Mesothelial cell of epicardium (in vitro differentiated cells): ENCODE measurements around the gene NLRP1. TPM values are rescaled to one million over a fixed set of nuclear protein-coding genes. Genes with fewer than 3 reads are reported as not detected.

Experiments
- DNase-seq, 2 experiments: peaks; one replicate each; pipeline ENCODE4 v3.0.0; 2021; ENCODE audit warnings: low spot score in 2 of 2; ENCODE audit not compliant: unreplicated experiment in 2 of 2
- H3K27ac Mint-ChIP-seq: 2 replicates; pipeline ENCODE4 v1.8.0; 2021; ENCODE audit warnings: mixed read lengths
- H3K27me3 Mint-ChIP-seq: 2 replicates; pipeline ENCODE4 v1.8.0; 2021; ENCODE audit warnings: low read depth, mixed read lengths
- H3K36me3 Mint-ChIP-seq: 2 replicates; pipeline ENCODE4 v1.8.0; 2021; ENCODE audit warnings: mixed read lengths
- H3K4me1 Mint-ChIP-seq: 2 replicates; pipeline ENCODE4 v1.8.0; 2021; ENCODE audit warnings: mixed read lengths
- H3K4me3 Mint-ChIP-seq: 2 replicates; pipeline ENCODE4 v1.8.0; 2021; ENCODE audit warnings: mild to moderate bottlenecking, moderate library complexity, mixed read lengths
- H3K9me3 Mint-ChIP-seq: 2 replicates; pipeline ENCODE4 v1.8.0; 2021; ENCODE audit warnings: mixed read lengths
- total RNA-seq: library from RNA; stranded (reverse); gene quantifications from 3 replicates; pipeline ENCODE4 v1.2.1, GENCODE V29; 2021
- TF ChIP-seq, protein P1 (sequence below): fragments of 200-600 bp; sonication (generic); IDR thresholded peaks from one replicate; pipeline ENCODE4 v1.5.0; 2021; ENCODE audit warnings: antibody characterized with exemption; ENCODE audit not compliant: unreplicated experiment

The NLRP1 gene
- total RNA-seq, 1 donor from 2014 or later = 37.1 TPM

GRCh38 chr17:5464717-5465507 lies 119.4 kb downstream of the NLRP1 start:
- H3K4me3 Mint-ChIP-seq = no peak overlapping the region
- peaks cover 23% of the 10 kb centered on the region for H3K4me1 Mint-ChIP-seq
- DNase-seq = no peak
- H3K27ac Mint-ChIP-seq = no peak overlapping the region
- no peaks in the 10 kb centered on the region for H3K27me3 Mint-ChIP-seq
- TF ChIP-seq, protein P1, sequence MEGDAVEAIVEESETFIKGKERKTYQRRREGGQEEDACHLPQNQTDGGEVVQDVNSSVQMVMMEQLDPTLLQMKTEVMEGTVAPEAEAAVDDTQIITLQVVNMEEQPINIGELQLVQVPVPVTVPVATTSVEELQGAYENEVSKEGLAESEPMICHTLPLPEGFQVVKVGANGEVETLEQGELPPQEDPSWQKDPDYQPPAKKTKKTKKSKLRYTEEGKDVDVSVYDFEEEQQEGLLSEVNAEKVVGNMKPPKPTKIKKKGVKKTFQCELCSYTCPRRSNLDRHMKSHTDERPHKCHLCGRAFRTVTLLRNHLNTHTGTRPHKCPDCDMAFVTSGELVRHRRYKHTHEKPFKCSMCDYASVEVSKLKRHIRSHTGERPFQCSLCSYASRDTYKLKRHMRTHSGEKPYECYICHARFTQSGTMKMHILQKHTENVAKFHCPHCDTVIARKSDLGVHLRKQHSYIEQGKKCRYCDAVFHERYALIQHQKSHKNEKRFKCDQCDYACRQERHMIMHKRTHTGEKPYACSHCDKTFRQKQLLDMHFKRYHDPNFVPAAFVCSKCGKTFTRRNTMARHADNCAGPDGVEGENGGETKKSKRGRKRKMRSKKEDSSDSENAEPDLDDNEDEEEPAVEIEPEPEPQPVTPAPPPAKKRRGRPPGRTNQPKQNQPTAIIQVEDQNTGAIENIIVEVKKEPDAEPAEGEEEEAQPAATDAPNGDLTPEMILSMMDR = no peak
- no peaks in the 10 kb centered on the region for H3K9me3 Mint-ChIP-seq
- H3K36me3 Mint-ChIP-seq = peaks cover 14% of the 10 kb centered on the region

Other genes starting within 250 kb of the NLRP1 start
- gene NUP88, start 164.8 kb downstream of the NLRP1 start, total RNA-seq = 61.7 to 67.6 TPM (median 66.3 TPM) in 3 replicates
- 95.9 to 103 TPM (median 97.8 TPM) in 3 replicates for gene RPAIN, start 164.3 kb downstream of the NLRP1 start, total RNA-seq
- gene C1QBP, start 145.4 kb downstream of the NLRP1 start, total RNA-seq = 91.5 to 96.4 TPM (median 92.9 TPM) in 3 replicates
- gene DHX33, start 115.5 kb downstream of the NLRP1 start, total RNA-seq = 27.3 to 28.4 TPM (median 27.4 TPM) in 3 replicates
- gene DERL2, start 98.3 kb downstream of the NLRP1 start, total RNA-seq = 69.5 to 70.6 TPM (median 69.9 TPM) in 3 replicates
- gene MIS12, start 97.9 kb downstream of the NLRP1 start, total RNA-seq = 22.9 to 23.0 TPM (median 23.0 TPM) in 3 replicates